OCI-M2 (cell line): ENCODE measurements around the gene CTDSP2.
"Not testable (repeated sequence)": the region's sequence is repeated elsewhere in the genome, so short reads cannot be mapped to it uniquely, and the experiment has no call there.

Source experiments
- DNase-seq: peaks from one replicate; lab custom pipeline; 2025; ENCODE audit not compliant: unreplicated experiment; lab: John Stamatoyannopoulos, UW

CTDSP2 gene

GRCh38 chr12:57882575-57882974 lies 36.0 kb upstream of the CTDSP2 start:
- no peak for DNase-seq

- DNase-seq = no peak
Measured at GRCh38 chr12:57881475-57881874, 34.9 kb upstream of the CTDSP2 start.

GRCh38 chr12:57881035-57881434 lies 34.5 kb upstream of the CTDSP2 start:
- DNase-seq = not testable (repeated sequence)

GRCh38 chr12:57877876-57878275 lies 31.3 kb upstream of the CTDSP2 start:
- no peak for DNase-seq

GRCh38 chr12:57875753-57876547 lies 29.4 kb upstream of the CTDSP2 start:
- no peak for DNase-seq

GRCh38 chr12:57874166-57875108 lies 27.9 kb upstream of the CTDSP2 start:
- DNase-seq = no peak

- no peak for DNase-seq
Measured at GRCh38 chr12:57872362-57872761, 25.8 kb upstream of the CTDSP2 start.

- DNase-seq = no peak
Measured at GRCh38 chr12:57869927-57870318, 23.4 kb upstream of the CTDSP2 start.

- no peak for DNase-seq
Measured at GRCh38 chr12:57869298-57869926, 22.9 kb upstream of the CTDSP2 start.

GRCh38 chr12:57868851-57869268 lies 22.3 kb upstream of the CTDSP2 start:
- DNase-seq = no peak

GRCh38 chr12:57868221-57868620 lies 21.7 kb upstream of the CTDSP2 start:
- no peak for DNase-seq

- no peak for DNase-seq
Measured at GRCh38 chr12:57866308-57867019, 19.9 kb upstream of the CTDSP2 start.

GRCh38 chr12:57865084-57865751 lies 18.7 kb upstream of the CTDSP2 start:
- no peak for DNase-seq

GRCh38 chr12:57864442-57865083 lies 18.0 kb upstream of the CTDSP2 start:
- DNase-seq = no peak

- no peak for DNase-seq
Measured at GRCh38 chr12:57863676-57864075, 17.1 kb upstream of the CTDSP2 start.

GRCh38 chr12:57861967-57862366 lies 15.4 kb upstream of the CTDSP2 start:
- no peak for DNase-seq

GRCh38 chr12:57860883-57861282 lies 14.4 kb upstream of the CTDSP2 start:
- not testable (repeated sequence) for DNase-seq

GRCh38 chr12:57859121-57859520 lies 12.6 kb upstream of the CTDSP2 start:
- no peak for DNase-seq

GRCh38 chr12:57858123-57858522 lies 11.6 kb upstream of the CTDSP2 start:
- DNase-seq = not testable (repeated sequence)

GRCh38 chr12:57854965-57855364 lies 8.4 kb upstream of the CTDSP2 start:
- DNase-seq = no peak
